Stimulated activated CD8-positive, alpha-beta memory T cell treated with anti-CD3 and anti-CD28 coated beads, Interleukin-15, amount 100 ng/mL, for 48 hours (primary cell): ENCODE results near the gene KIF1A.

Source experiments
- DNase-seq, 2 donors: peaks; one replicate each; pipeline ENCODE4 v3.0.0-alpha.2; 2020; ENCODE audit warnings: low read depth in 2 of 2

The KIF1A gene

DNA sequence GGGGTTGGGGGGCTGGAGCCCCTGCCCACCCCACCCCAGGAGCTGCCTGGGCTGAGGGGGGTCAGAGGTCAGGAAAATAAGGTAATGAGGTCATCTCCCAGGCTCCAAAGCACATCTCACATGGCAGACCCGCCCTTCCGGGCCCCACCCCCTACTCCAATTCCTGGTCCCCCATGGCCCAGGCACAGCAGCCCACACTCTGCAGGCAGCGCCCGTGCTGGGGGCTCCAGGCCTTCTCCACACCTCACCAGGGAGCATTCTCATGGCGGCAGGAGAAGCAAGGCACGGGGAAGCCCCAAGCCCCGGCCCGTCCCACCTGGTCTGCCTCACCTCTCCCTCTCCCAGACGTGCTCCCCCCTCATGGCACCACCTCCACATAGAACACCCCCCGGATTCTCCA is 84.5 kb downstream of the KIF1A start:
- DNase-seq, result no peak

- no peak for DNase-seq
Measured at GRCh38 chr2:240734756-240735155, 85.3 kb downstream of the KIF1A start.

DNA sequence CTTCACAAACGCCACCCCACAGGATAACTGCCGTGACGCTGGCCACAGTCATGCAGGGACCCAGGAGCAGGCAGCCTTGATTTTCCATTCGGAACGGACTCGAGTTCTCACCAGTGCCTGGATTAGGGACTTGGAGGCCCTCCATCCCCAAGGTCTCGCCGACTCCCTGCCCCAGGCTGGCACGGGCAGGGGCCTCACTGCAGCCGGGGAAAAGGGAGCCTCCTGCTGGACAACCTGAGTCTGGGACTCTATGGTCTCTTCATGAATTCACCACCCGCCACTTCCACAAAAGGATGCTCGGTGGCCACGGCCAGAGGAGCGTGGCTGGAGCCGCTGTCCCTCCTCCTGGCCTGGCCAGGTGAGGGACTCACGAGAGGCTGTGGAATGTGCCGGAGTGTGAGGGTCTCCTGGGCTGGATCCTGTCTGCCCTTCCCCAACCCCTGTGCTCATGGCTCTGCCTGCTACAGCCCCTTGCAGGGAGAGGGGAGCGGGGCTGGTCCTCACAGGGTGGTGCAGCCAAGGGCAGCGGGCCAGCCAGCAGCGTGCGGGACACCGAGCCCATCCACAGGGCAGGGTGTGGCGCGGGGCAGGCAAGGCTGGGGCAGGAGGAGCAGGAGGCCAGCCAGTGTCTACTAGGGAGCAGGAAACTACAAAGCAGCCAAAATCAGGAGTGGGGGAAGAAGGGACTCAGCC is 86.1 kb downstream of the KIF1A start:
- DNase-seq, result no peak

DNA sequence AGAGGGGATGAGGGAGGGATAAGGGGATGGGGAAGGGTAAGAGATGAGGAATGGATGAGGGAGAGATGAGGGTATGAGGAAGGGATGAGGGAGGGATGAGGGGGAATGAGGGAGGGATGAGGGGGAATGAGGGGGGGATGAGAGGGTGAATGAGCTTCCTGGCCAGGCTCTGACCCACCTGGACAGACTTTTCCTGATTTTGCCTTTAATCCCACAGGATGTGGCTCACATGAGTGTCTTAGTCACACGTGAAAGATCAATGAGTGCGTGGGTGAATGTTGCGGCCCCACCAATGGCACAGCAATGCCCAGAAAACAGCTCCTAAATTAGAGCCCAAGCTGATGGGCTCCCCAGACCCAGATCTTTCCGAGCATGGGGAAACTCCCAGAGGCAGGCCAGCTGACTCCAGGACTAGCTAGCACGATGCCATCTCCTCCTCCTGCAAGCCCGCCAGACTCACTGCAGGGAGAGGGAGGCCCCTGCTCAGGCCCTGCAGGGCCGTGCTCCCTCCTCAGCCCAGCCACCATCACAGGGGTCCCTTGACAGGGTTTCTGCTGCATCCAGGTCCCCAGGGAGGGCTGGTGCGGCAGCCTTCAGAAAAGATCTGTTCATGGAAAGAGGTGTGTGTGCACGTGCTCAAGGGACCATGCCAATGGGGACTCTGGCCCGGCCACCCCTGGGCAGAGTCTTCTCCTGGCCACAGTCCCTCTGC is 87.0 kb downstream of the KIF1A start:
- no peak for DNase-seq

- DNase-seq, result no peak
Measured at GRCh38 chr2:240732184-240732583, 87.8 kb downstream of the KIF1A start.

GRCh38 chr2:240731178-240731545 is 88.9 kb downstream of the KIF1A start:
- no peak for DNase-seq

GRCh38 chr2:240730501-240731177 is 89.4 kb downstream of the KIF1A start:
- no peak for DNase-seq

DNA sequence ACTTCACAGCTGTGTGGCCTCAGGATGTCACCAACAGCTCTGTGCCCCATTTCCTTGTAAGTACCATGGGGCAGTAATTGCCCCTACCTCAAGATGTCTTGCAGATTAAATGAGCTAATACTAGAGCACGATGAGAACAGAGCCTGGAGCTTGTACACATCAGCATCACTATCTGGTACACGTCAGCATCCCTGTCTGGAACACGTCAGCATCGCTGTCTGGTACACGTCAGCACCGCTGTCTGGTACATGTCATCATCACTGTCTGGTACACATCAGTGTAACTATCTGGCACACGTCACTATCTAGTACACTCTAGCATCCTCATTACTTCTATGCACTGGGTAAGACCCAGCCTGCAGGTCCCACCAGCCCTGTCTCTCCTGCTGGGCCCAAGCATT is 91.2 kb downstream of the KIF1A start:
- DNase-seq, result no peak

- no peak for DNase-seq
Measured at GRCh38 chr2:240728361-240728760, 91.7 kb downstream of the KIF1A start.

DNA sequence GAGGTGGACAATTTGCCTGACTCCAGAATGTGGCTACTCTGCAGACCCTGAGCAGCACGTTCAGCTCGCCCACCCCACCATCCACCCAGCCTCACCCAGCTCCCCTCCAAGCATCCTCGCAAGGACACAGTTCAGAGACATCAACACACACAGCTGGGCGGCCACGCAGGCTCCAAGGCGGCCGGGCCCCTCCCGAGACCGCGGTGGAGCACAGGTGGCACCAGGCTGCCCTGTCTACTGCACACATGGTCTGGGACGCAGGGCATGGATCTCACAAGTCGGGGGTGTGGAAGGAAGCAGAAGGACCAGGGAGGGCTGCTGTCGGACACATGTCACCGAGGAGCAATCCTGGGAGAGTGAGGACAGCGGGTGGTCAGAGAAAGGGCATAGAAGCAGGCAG is 92.1 kb downstream of the KIF1A start:
- no peak for DNase-seq

- no peak for DNase-seq
Measured at GRCh38 chr2:240727439-240727838, 92.6 kb downstream of the KIF1A start.

DNA sequence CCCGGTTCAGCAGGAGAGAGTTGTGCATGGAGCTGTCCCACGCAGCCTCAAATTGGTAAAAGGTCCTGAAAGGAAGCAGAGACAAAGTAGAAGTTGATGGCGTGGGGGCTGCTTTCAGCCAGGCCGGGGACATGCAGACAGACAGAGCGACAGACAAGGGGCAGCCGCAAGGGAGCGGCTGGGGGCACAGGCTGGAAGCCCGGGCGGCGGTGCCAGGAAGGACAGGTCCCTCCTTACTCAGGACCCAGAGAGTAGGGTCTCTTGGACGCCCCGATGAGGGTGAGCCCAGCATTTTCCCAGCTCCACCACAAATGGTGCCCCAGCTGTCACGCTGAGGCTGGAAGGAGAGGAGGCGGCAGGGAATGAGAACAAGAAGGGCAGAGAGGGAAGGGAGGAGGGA is 93.1 kb downstream of the KIF1A start:
- DNase-seq, result no peak

DNA sequence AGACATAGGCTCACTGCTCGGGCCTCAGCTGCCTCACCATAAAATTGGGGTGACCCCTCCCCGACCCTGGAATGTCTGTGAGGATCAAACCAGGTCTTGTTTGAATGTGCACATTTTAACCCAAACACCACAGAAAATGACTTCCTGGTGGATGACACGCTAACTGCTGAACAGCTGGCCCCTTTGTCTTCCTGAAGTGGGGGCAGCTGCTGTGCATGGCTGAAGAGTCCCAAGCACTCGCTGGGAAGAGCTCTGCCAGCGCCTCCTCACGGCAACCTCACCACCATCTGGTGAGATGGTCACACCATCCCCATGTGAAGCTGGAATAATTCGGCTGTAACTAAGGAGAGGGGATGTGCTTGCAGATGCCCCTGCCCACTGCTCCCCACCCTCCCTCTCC is 94.3 kb downstream of the KIF1A start:
- DNase-seq, result no peak

- DNase-seq, result no peak
Measured at GRCh38 chr2:240725266-240725665, 94.8 kb downstream of the KIF1A start.

GRCh38 chr2:240724431-240724830 is 95.6 kb downstream of the KIF1A start:
- DNase-seq, result no peak

- DNase-seq, result no peak
Measured at GRCh38 chr2:240723851-240724250, 96.2 kb downstream of the KIF1A start.

DNA sequence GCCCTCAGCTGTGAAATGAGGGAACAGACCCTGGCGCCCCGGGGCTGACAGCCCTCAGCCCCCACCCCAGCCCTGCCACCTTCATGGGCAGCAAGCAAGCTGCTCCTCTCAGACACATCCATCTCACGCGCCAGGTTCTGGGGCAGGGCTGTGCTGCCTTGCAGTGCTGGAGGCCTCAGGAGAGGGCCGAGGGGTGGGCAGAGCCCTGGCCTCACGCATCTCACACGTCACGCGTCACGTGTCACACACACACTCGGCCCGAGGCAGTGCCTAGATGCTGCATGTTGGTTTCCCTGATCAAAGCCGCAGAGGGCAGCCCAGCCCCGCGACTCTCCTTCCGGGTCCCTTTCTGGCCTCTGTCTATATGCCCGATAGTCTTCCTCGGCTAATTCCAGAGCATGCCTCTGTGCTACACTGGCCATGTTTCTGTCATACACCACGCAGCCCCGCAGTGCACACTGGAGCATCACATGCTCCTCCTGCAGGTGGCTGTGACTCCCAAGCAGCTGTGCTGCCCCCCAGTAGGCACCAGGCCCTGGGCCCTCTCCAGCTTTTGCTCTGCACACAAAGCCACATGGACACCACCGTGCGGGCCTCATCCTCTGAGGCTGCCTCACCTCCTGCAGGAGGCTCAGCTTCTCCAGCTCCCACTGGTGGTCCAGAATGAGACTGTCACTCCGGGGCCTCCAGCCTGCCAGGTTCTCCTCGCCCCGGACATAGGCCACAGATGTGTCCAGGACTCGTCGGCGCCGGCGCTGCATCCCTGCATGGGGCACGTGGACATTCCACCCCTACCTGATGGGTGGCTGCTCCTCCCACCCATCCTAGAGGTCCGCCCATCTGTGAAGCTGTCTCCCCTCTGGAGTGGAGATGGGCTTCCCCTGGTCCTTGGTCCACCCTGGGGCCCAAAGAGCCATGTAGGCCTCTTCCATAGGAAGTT is 97.0 kb downstream of the KIF1A start:
- no peak for DNase-seq

DNA sequence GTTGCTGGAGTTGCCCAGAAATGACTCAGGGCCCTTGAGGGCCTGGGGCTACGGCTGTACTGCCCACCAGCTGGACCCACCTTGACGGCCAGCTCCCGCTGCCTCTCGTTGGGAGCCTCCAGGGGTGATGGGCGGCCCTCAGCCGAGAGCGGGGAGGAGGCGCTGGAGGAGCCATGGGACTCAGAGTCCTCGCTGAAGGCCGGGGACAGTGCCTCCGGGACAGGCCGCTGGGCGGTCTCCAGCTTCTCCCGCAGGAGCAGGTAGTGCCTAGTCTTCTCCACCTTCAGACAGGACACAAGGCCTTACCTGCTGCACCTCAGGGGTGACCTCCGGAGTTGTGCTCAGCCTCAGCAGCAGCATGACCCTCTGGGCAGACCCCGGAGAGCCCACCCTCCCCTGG is 97.6 kb downstream of the KIF1A start:
- DNase-seq, result no peak

DNA sequence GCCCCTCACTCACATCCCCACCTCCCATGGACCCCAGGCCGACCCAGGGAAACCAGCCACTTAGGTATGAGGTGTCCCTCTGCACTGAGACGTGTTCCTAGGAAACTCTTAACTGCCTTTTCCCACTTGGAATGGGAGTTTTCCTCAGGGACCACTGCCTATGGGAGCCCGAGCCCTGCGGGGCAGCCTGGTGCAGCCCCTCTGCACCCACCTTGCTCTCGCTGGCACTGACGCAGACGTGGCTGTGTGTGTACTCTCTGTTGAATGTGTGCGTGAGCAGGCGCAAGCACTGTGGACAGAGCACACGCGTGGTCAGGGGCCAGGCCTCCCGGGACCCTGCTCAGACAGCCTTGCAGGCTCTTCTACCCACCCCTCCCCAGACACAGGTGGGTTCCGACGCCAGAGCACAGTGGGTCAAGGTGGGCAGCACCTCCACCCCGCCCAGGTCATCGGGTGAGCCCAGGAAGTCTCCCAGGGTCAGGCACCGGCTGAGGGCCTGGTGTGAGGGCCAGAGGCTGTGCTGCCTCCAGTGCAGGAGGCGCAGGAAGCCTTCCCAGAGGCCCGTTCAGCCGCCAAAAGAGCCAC is 98.3 kb downstream of the KIF1A start:
- no peak for DNase-seq

GRCh38 chr2:240720686-240721595 is 99.1 kb downstream of the KIF1A start:
- DNase-seq, result no peak
